Measurements from ENCODE around the gene MEGF9.
A peak's percentile ranks its signal among the peaks of the same experiment; 100 is the strongest.

The MEGF9 gene

GRCh38 chr9:120622790-120623189 lies 91.5 kb downstream of the MEGF9 start:
- DNase-seq (ENCODE audit: low read depth in 2 of 2), result no peak

- DNase-seq (ENCODE audit: low read depth in 2 of 2), result no peak
These were observed 92.3 kb downstream of the MEGF9 start for GRCh38 chr9:120621941-120622340.

- DNase-seq (ENCODE audit: low read depth in 2 of 2), result peak; percentile 8 to 16
These were observed 94.3 kb downstream of the MEGF9 start for GRCh38 chr9:120619751-120620655.

GRCh38 chr9:120616966-120617935 lies 97.0 kb downstream of the MEGF9 start:
- no peak for DNase-seq (ENCODE audit: low read depth in 2 of 2)

- no peak for DNase-seq (ENCODE audit: low read depth in 2 of 2)
These were observed 102.1 kb downstream of the MEGF9 start for GRCh38 chr9:120612218-120612617.

GRCh38 chr9:120611690-120612068 lies 102.6 kb downstream of the MEGF9 start:
- no peak for DNase-seq (ENCODE audit: low read depth in 2 of 2)

GRCh38 chr9:120610975-120611689 lies 103.1 kb downstream of the MEGF9 start:
- DNase-seq (ENCODE audit: low read depth in 2 of 2), result no peak

GRCh38 chr9:120609636-120610035 lies 104.6 kb downstream of the MEGF9 start:
- no peak for DNase-seq (ENCODE audit: low read depth in 2 of 2)

GRCh38 chr9:120608421-120608820 lies 105.8 kb downstream of the MEGF9 start:
- DNase-seq (ENCODE audit: low read depth in 2 of 2), result no peak

GRCh38 chr9:120603591-120603990 lies 110.7 kb downstream of the MEGF9 start:
- no peak for DNase-seq (ENCODE audit: low read depth in 2 of 2)

- no peak for DNase-seq (ENCODE audit: low read depth in 2 of 2)
These were observed 111.3 kb downstream of the MEGF9 start for GRCh38 chr9:120603010-120603409.

GRCh38 chr9:120593955-120594277 lies 120.4 kb downstream of the MEGF9 start:
- no peak for DNase-seq (ENCODE audit: low read depth in 2 of 2)

- no peak for DNase-seq (ENCODE audit: low read depth in 2 of 2)
These were observed 120.9 kb downstream of the MEGF9 start for GRCh38 chr9:120593250-120593954.

GRCh38 chr9:120592210-120592609 lies 122.1 kb downstream of the MEGF9 start:
- no peak for DNase-seq (ENCODE audit: low read depth in 2 of 2)

GRCh38 chr9:120587328-120587727 lies 126.9 kb downstream of the MEGF9 start:
- DNase-seq (ENCODE audit: low read depth in 2 of 2), result no peak

GRCh38 chr9:120583958-120584369 lies 130.3 kb downstream of the MEGF9 start:
- peak in 1 of 2 donors; percentile 16 for DNase-seq (ENCODE audit: low read depth in 2 of 2)

GRCh38 chr9:120580051-120580896 lies 134.0 kb downstream of the MEGF9 start, which contains the start of gene CDK5RAP2:
CDK5RAP2 (minus strand) TSS chr9:120580167; CDS start chr9:120579978, 189 bp downstream.
- DNase-seq (ENCODE audit: low read depth in 2 of 2), result peak; percentile 86 to 89

- no peak for DNase-seq (ENCODE audit: low read depth in 2 of 2)
These were observed 134.9 kb downstream of the MEGF9 start for GRCh38 chr9:120579139-120580050.

- no peak for DNase-seq (ENCODE audit: low read depth in 2 of 2)
These were observed 139.8 kb downstream of the MEGF9 start for GRCh38 chr9:120574473-120574872.
